Sciatic nerve (tissue), 2 donors: Measurements from ENCODE around the gene FGF9. TPM values are rescaled to one million over a fixed set of nuclear protein-coding genes. Genes with fewer than 3 reads are reported as not detected.

Source experiments
- ATAC-seq: fragments of 200-7000 bp; cut with Tn5 transposase; one replicate; pipeline ENCODE4 v1.9.1; 2020; ENCODE audit warnings: mild to moderate bottlenecking, moderate library complexity
- DNase-seq: peaks from one replicate; pipeline ENCODE4 v3.0.0-alpha.2; 2020; ENCODE audit warnings: low spot score
- intact Hi-C: fragments of 100-400 bp; cut with DNase I; formaldehyde crosslinking; loops from one replicate; pipeline ENCODE4 v1.14.2; 2022
- total RNA-seq: library from RNA; stranded (reverse); fragmentation: NEBNext Ultra II Directional; extraction: Animal tissue kit (Norgen Biotek cat#: 25700); gene quantifications from one replicate; pipeline ENCODE4 v1.2.1, GENCODE V29; 2021
- donor health status: DM: no; HTN: no; CAD: no.
- donor health status: DM: no; HTN: no; CAD: no.

The FGF9 gene
- total RNA-seq, 1 donor from 2014 or later, result 2.1 TPM

- ATAC-seq (no peak), DNase-seq (no peak)
- intact Hi-C loops, result no loop called here
Measured at GRCh38 chr13:21698817-21699679, 28.2 kb downstream of the FGF9 start.

- DNase-seq (no peak), ATAC-seq (no peak)
- intact Hi-C loops, result no loop called here
Measured at GRCh38 chr13:21701460-21701859, 30.6 kb downstream of the FGF9 start.

- ATAC-seq, result no peak
- intact Hi-C loops, result no loop called here
Measured at GRCh38 chr13:21703846-21704245, 33.0 kb downstream of the FGF9 start.

GRCh38 chr13:21707586-21707985, 36.7 kb downstream of the FGF9 start:
- ATAC-seq (no peak), DNase-seq (no peak)
- intact Hi-C loops, result no loop called here

More at GRCh38 chr13:21703846-21704245, 33.0 kb downstream of the FGF9 start:
- no peak for DNase-seq

- intact Hi-C loops, result no loop called here
- DNase-seq (no peak), ATAC-seq (no peak)
Measured at GRCh38 chr13:21709697-21710096, 38.8 kb downstream of the FGF9 start.

- no peak for ATAC-seq
- DNase-seq, result no peak
- intact Hi-C loops, result no loop called here
Measured at GRCh38 chr13:21710163-21710562, 39.3 kb downstream of the FGF9 start.

GRCh38 chr13:21717817-21718216, 46.9 kb downstream of the FGF9 start:
- ATAC-seq, result no peak
- no peak for DNase-seq
- intact Hi-C loops, result no loop called here

- intact Hi-C loops, result no loop called here
- ATAC-seq (no peak), DNase-seq (no peak)
Measured at GRCh38 chr13:21719463-21719862, 48.6 kb downstream of the FGF9 start.

GRCh38 chr13:21723807-21724505, 53.1 kb downstream of the FGF9 start:
- intact Hi-C loops, result no loop called here
- no peak for ATAC-seq
- DNase-seq, result no peak

GRCh38 chr13:21730186-21730880, 59.5 kb downstream of the FGF9 start:
- ATAC-seq (no peak), DNase-seq (no peak)
- intact Hi-C loops, result no loop called here

GRCh38 chr13:21733475-21734263, 62.8 kb downstream of the FGF9 start:
- intact Hi-C loops, result no loop called here
- ATAC-seq (no peak), DNase-seq (no peak)

GRCh38 chr13:21734961-21735360, 64.1 kb downstream of the FGF9 start:
- intact Hi-C loops, result no loop called here
- ATAC-seq (no peak), DNase-seq (no peak)

- DNase-seq, result no peak
- intact Hi-C loops, result no loop called here
- no peak for ATAC-seq
Measured at GRCh38 chr13:21735701-21736401, 65.0 kb downstream of the FGF9 start.

- intact Hi-C loops, result no loop called here
- ATAC-seq (no peak), DNase-seq (no peak)
Measured at GRCh38 chr13:21736926-21737325, 66.1 kb downstream of the FGF9 start.

- ATAC-seq (no peak), DNase-seq (no peak)
- intact Hi-C loops, result no loop called here
Measured at GRCh38 chr13:21738630-21739029, 67.8 kb downstream of the FGF9 start.

GRCh38 chr13:21739771-21740170, 68.9 kb downstream of the FGF9 start:
- intact Hi-C loops, result no loop called here
- ATAC-seq, result no peak

GRCh38 chr13:21741396-21741979, 70.6 kb downstream of the FGF9 start:
- no peak for DNase-seq
- ATAC-seq, result no peak
- intact Hi-C loops, result no loop called here

More at GRCh38 chr13:21739771-21740170, 68.9 kb downstream of the FGF9 start:
- DNase-seq, result no peak

GRCh38 chr13:21742096-21742495, 71.2 kb downstream of the FGF9 start:
- DNase-seq, result no peak
- ATAC-seq, result no peak
- intact Hi-C loops, result no loop called here
